Middle frontal gyrus (tissue), 1 donor: Measurements from ENCODE around the gene HSPD1.
A peak's percentile ranks its signal among the peaks of the same experiment; 100 is the strongest.
"Not testable (repeated sequence)": the region's sequence is repeated elsewhere in the genome, so short reads cannot be mapped to it uniquely, and the experiment has no call there.

Source experiments
- DNase-seq: peaks from one replicate; pipeline ENCODE4 v3.0.0-alpha.2; 2015; ENCODE audit warnings: low spot score; ENCODE audit errors: extremely low spot score

Gene HSPD1

DNA sequence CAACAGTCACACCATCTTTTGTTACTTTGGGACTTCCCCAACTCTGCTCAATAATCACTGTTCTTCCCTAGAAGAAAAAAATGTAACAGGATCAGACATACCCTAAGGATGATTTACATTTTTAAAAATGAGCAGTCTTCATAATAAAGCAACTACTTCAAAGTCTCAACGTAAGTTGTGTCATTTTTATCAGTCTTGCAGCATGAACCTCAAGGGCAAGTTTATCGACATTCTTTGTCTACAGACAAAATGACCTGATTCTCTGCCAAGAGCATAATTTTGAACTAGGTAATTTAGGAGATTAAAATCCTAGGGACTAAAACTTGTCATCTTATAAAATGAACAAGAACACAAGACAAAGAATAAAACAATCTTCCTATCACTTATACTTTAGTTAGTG is 2.3 kb downstream of the HSPD1 start:
- no peak for DNase-seq

DNA sequence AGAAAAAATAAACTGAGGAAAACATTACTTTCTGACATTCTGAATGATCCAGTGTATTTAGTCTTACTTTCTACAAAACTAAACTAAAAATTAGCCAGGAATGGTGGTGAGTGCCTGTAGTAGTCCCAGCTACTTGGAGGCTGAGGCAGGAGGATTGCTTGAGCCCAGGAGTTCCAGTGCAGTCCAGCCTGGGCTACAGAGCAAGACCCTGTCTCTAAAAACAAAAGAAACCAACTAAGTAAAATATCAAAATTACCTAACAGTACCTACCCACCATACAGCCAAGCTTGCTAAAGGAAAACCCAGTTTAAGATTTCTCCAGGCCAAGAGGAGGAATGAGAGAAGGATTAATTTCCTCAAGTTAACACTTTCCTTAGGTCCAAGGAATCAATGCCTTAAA is 2.9 kb downstream of the HSPD1 start:
- no peak for DNase-seq

- DNase-seq: no peak
These were observed 4.1 kb downstream of the HSPD1 start for GRCh38 chr2:197495433-197496134.

GRCh38 chr2:197487385-197487784 is 12.3 kb downstream of the HSPD1 start:
- no peak for DNase-seq

DNA sequence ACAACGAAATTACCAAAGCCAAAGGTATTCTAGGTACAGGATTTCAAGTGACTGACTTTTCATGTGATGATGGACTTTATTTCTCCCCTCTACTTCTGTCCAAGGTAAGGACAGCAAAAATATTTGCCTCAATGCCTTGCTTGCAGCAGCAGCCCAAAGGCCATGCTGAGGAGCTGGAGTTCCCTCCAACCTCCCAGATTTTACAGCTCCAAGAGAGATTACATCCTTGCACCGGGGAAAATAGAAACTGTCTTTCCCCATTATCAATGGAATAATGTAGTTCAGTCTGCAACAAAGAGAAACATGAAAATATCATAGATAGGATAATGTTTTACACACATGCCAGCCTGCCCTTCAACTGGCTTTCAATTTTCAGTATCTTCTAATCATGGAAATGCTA is 13.5 kb downstream of the HSPD1 start:
- DNase-seq: no peak

GRCh38 chr2:197484248-197484647 is 15.4 kb downstream of the HSPD1 start:
- not testable (repeated sequence) for DNase-seq

DNA sequence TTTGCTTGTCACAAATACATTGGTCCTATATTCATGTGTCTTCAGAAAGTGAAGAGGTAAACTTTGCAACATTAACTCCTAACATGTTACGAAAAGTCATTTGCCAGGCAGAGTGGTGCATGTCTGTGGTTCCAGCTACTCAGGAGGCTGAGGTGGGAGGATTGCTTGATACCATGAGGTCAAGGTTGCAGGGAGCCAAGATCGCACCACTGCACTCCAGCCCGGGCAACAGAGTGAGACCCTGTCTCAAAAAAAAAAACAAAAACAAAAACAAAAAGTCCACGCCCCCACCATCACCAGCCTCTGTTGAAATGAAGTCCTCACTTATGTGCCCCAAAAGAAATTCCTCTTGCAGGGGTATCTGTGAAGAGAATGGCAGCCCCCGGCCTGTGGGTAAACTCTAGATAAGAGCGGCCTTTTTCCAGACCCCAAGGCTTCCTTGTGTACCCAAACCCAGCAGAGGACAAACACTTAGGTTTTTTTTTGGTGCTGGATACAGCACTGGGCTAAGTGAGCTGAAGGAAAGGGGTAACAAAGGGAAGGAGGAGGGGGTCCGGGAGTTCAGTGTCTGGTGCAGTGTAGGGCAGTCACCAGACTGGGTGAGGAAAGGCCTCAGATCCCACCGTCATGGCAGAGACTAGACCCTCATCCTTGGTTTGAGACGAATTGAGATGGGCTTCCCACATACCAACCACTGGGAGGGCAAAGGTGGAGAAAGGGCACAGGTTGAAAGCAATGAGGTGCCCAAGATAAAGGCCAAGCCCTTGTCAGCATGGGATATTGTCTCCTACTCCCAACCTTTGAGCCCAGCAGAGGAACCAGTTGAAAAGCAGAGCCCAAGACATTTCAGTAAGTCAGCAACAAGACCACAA is 19.2 kb downstream of the HSPD1 start:
- DNase-seq: no peak

DNA sequence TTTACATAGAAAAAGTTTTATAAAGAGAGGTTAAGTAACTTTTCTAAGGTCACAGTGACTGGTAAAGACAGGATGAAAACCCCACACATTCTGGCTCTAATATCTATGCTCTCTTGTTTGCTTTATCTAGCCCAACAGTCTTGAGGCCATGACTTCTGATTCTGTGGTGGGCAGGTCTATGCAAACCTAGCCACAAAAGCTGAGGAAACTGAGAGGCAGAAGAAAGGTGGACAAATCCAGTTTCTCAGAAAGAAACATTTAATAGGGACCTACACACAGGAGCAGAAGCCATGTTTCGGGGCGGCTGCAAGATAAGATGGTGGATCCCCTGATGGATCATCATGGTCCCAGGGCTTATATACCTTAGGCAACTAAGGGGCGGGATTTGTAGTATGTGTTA is 21.8 kb downstream of the HSPD1 start:
- DNase-seq: no peak

DNA sequence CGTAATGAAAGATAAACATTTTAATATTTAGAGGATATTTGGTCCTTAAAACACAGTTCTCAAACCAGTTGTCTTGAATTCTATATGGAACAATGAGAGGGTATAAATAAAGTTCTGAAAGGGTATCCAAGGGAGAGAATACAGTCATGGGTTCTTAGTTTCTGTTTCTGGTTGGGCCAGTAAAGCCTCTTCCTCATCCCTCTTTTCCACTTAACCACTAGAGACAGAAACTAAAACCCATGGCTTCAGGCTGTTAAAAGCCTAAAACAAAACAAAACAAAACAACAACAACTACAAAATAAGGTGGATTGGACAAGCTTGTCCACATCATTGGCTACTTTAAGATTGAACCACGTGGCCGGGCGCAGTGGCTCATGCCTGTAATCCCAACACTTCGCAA is 27.5 kb downstream of the HSPD1 start:
- DNase-seq: no peak

- no peak for DNase-seq
These were observed 35.5 kb downstream of the HSPD1 start for GRCh38 chr2:197464175-197464574.

DNA sequence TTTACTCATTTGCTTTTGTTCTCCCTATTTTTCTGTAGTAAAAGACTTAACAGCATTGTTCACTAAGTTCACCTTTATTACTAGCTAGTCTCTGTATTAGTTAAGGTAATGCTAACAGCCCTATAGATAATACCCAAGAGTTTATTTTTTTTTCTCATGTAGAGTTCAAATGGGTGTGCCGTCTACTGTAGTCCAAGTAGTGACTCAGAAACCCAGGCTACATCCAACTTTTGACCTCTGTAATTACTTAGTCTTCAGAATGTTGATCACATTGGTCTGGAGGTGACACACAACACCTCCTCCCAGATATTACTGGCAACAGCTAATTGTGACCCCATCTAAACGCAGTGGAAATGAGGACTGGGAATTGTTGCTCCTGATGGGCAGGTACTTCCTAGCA is 38.6 kb downstream of the HSPD1 start:
- no peak for DNase-seq

DNA sequence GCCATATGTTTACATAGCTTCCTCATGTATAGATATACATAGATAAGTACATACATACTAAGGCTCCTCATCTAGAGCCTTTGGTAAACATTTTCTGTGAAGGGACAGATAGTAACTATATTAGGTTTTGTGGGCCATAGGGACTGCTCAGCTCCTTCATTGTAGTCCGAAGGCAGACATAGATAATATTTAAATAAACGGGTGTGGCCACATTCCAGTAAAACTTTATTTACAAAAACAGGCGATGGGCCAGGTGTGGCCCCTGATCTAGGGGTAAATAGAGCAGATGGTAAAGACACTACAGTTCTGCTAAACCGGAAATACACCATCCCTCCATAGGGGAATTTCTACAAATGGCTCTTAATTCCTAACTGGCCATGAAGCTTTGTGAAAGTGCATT is 39.0 kb downstream of the HSPD1 start:
- DNase-seq: no peak

DNA sequence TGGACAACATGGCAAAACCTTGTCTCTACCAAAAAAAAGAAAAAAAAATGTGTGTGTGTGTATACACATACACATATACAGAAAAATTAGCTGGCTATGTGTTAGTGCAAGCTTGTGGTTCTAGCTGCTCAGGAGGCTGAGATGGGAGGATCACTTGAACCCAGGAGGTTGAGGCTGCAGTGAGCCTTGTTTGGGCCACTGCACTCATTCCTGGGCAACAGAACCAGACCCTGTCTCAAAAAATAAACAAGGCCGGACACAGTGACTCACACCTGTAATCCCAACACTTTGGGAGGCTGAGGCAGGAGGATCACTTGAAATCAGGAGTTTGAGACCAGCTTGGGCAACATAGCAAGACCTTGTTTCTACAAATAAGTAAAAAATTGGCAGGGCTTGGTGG is 44.2 kb downstream of the HSPD1 start:
- no peak for DNase-seq

DNA sequence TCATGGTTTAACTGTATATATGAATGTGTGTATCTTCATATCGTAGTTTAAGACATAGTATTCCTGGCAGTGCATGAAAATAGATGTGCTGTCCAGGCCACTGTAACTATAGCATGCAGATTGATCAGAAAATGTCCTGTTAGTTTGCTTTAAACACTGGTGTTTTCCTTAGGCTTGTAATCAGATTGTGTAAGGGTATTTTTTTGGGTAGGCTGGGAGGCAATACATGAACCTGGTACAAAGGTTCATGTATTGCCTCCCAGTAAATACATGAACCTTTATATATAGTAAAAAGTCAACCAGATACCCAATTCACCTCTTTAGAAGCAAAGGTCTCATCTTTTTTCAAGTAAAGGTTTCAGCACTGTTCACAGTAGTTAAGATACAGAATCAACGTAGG is 44.7 kb downstream of the HSPD1 start:
- no peak for DNase-seq

GRCh38 chr2:197453914-197454398 is 45.7 kb downstream of the HSPD1 start:
- DNase-seq: no peak

- DNase-seq: peak; percentile 99
These were observed 46.3 kb downstream of the HSPD1 start, which contains the start of gene COQ10B for GRCh38 chr2:197453123-197453913. Gene COQ10B (plus strand): TSS chr2:197453552. CDS start chr2:197453561, 9 bp downstream.

DNA sequence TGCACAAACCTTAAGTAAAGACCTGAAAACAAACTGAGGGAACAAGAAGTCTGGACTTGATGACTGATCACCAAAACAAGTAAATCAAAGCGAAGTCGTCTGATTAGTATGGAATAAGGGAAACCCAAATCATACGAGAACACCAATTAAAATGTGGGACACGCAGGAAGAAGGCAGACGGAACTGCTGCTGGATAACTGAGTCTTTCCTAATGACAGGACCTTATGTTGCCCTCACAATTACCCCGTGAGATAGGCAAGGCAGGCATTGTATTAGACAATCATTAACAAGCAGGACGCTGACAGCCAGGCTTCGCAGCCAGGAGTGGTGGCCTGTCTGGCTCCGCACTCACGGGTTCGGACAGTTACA is 46.9 kb downstream of the HSPD1 start:
- no peak for DNase-seq

- not testable (repeated sequence) for DNase-seq
These were observed 48.7 kb downstream of the HSPD1 start for GRCh38 chr2:197450935-197451358.

DNA sequence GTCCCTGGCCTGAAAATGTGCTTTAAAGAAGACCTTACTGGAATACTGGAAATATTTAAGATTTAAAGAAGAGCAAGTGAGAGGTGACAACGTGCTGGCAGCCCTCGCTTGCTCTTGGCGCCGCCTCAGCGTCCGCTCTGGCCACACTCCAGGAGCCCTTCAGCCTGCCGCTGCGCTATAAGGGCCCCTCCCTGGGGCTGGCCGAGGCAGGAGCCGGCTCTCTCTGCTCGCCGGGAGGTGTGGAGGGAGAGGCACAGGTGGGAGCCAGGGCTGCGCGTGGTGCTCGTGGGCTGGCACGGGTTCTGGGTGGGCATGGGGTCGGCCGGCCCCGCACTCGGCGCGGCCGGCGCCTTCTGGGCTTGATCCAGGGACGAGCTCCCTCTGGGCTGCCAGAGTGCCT is 49.2 kb downstream of the HSPD1 start:
- no peak for DNase-seq

DNA sequence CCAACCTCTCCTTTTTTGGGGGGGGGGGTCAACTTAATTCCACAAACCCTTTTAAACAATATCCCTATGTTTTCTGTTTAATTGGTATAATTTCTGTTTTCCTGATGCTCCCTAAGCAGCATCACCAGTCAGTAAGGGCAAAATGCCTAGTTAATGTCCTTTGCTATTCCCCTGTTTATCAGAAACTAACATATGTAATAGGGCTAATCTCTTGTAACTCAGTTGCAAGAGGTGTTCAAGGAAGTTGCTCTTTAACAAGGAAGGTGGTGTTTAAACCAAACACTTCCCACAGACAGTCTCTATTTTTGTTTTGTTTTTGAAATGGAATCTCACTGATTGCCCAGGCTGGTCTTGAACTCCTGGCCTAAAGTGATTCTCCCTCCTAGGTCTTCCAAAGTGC is 52.8 kb downstream of the HSPD1 start:
- no peak for DNase-seq

- DNase-seq: no peak
These were observed 53.9 kb downstream of the HSPD1 start for GRCh38 chr2:197445746-197446145.

DNA sequence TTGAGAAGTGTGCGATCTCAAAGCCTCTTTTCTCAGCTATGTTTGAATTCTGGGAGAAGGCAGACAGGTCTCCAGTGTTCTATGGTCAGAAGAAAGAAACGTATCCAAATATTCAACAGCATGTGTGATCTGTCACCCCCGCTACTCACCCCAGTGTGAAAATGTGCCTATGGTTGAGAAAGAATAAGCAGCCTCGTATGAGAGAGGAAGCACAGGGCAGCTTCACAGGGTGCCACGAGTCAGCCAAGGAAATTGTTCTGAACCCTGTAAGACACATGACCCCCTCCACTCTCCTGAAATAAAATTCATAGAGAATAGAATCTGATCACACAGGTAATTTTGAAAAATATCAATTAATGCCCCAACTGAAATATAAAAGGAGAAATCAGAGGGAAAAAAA is 56.8 kb downstream of the HSPD1 start:
- no peak for DNase-seq
